ENCODE measurements around the gene CIDEA. TPM values are rescaled to one million over a fixed set of nuclear protein-coding genes. Genes with fewer than 3 reads are reported as not detected.

Gene CIDEA
- total RNA-seq, 3 donors from 2014 or later, result 32.4 to 461 (median 68.6) TPM

- DNase-seq (ENCODE audit: low spot score in 2 of 2), result no peak
- intact Hi-C loops (cut with DNase I; ENCODE audit: low total_unique reads), result no loop called here
- TF ChIP-seq CTCF (IDR thresholded peaks at IDR 0.05) (no peak), POLR2A (IDR thresholded peaks at IDR 0.05) (no peak), POLR2AphosphoS5 (IDR thresholded peaks at IDR 0.05) (no peak)
- H3K4me3 ChIP-seq, result peak overlapping the region in 2 of 3 donors; percentile 41 to 61
- H3K36me3 ChIP-seq, result no peaks in the 10 kb centered on the region
- H3K4me1 ChIP-seq, result peaks cover 0 to 7% of the 10 kb centered on the region in 2 donors
- no peaks in the 10 kb centered on the region for H3K9me3 ChIP-seq
- H3K27me3 ChIP-seq, result peaks cover 5 to 21% of the 10 kb centered on the region in 2 donors
- no peak overlapping the region for H3K27ac ChIP-seq
These were observed 805 bp downstream of the CIDEA start for GRCh38 chr18:12254820-12255511.

GRCh38 chr18:12255626-12256026, 1.5 kb downstream of the CIDEA start:
- H3K36me3 ChIP-seq, result no peaks in the 10 kb centered on the region
- H3K9me3 ChIP-seq, result no peaks in the 10 kb centered on the region
- no peak overlapping the region for H3K4me3 ChIP-seq
- DNase-seq (ENCODE audit: low spot score in 2 of 2), result peak in 1 of 2 donors; percentile 41
- peaks cover 5 to 21% of the 10 kb centered on the region in 2 donors for H3K27me3 ChIP-seq
- intact Hi-C loops (cut with DNase I; ENCODE audit: low total_unique reads), result no loop called here
- H3K4me1 ChIP-seq, result peaks cover 0 to 7% of the 10 kb centered on the region in 2 donors
- TF ChIP-seq CTCF (IDR thresholded peaks at IDR 0.05), result no peak
- TF ChIP-seq POLR2A (IDR thresholded peaks at IDR 0.05), result no peak
- no peak for TF ChIP-seq POLR2AphosphoS5 (IDR thresholded peaks at IDR 0.05)
- no peak overlapping the region for H3K27ac ChIP-seq

- intact Hi-C loops (cut with DNase I; ENCODE audit: low total_unique reads), result no loop called here
- H3K9me3 ChIP-seq, result no peaks in the 10 kb centered on the region
- H3K27me3 ChIP-seq, result peaks cover 5 to 21% of the 10 kb centered on the region in 2 donors
- DNase-seq (ENCODE audit: low spot score in 2 of 2), result no peak
- H3K36me3 ChIP-seq, result no peaks in the 10 kb centered on the region
- peak overlapping the region in 1 of 2 donors; percentile 43 for H3K27ac ChIP-seq
- peaks cover 0 to 7% of the 10 kb centered on the region in 2 donors for H3K4me1 ChIP-seq
- TF ChIP-seq POLR2AphosphoS5 (IDR thresholded peaks at IDR 0.05) (no peak), POLR2A (IDR thresholded peaks at IDR 0.05) (no peak), CTCF (IDR thresholded peaks at IDR 0.05) (no peak)
- no peak overlapping the region for H3K4me3 ChIP-seq
These were observed 2.8 kb downstream of the CIDEA start for GRCh38 chr18:12256951-12257350.

GRCh38 chr18:12257996-12258718, 4.0 kb downstream of the CIDEA start:
- no peak for DNase-seq (ENCODE audit: low spot score in 2 of 2)
- Histone ChIP-seq H3K4me3 (no peak overlapping the region), H3K27me3 (peaks cover 5 to 18% of the 10 kb centered on the region in 2 donors), H3K9me3 (no peaks in the 10 kb centered on the region), H3K36me3 (no peaks in the 10 kb centered on the region), H3K27ac (no peak overlapping the region), H3K4me1 (peaks cover 0 to 7% of the 10 kb centered on the region in 2 donors)
- no peak for TF ChIP-seq POLR2AphosphoS5 (IDR thresholded peaks at IDR 0.05)
- TF ChIP-seq POLR2A (IDR thresholded peaks at IDR 0.05), result no peak
- intact Hi-C loops (cut with DNase I; ENCODE audit: low total_unique reads), result no loop called here

- Histone ChIP-seq H3K9me3 (no peaks in the 10 kb centered on the region), H3K27ac (no peak overlapping the region), H3K4me3 (no peak overlapping the region), H3K36me3 (no peaks in the 10 kb centered on the region), H3K27me3 (peaks cover 5 to 9% of the 10 kb centered on the region in 2 donors), H3K4me1 (peaks cover 0 to under 1% of the 10 kb centered on the region in 2 donors)
- TF ChIP-seq POLR2A (IDR thresholded peaks at IDR 0.05), result no peak
- intact Hi-C loops (cut with DNase I; ENCODE audit: low total_unique reads), result no loop called here
- no peak for DNase-seq (ENCODE audit: low spot score in 2 of 2)
These were observed 4.9 kb downstream of the CIDEA start for GRCh38 chr18:12258719-12259705.

All from breast epithelium (tissue), 4 donors.